WI38 (cell line): Measurements from ENCODE around the gene IGSF21.

Experiments
- H3K4me3 ChIP-seq: 2 replicates; pipeline ENCODE4 v1.5.1; 2011; ENCODE audit warnings: low read depth, mild to moderate bottlenecking, control low read depth, low read length
- TF ChIP-seq, protein P1 (sequence below): IDR thresholded peaks from 2 replicates; pipeline ENCODE4 v1.5.1; 2012; ENCODE audit warnings: low read depth, mild to moderate bottlenecking, control low read depth, low read length

The IGSF21 gene

DNA sequence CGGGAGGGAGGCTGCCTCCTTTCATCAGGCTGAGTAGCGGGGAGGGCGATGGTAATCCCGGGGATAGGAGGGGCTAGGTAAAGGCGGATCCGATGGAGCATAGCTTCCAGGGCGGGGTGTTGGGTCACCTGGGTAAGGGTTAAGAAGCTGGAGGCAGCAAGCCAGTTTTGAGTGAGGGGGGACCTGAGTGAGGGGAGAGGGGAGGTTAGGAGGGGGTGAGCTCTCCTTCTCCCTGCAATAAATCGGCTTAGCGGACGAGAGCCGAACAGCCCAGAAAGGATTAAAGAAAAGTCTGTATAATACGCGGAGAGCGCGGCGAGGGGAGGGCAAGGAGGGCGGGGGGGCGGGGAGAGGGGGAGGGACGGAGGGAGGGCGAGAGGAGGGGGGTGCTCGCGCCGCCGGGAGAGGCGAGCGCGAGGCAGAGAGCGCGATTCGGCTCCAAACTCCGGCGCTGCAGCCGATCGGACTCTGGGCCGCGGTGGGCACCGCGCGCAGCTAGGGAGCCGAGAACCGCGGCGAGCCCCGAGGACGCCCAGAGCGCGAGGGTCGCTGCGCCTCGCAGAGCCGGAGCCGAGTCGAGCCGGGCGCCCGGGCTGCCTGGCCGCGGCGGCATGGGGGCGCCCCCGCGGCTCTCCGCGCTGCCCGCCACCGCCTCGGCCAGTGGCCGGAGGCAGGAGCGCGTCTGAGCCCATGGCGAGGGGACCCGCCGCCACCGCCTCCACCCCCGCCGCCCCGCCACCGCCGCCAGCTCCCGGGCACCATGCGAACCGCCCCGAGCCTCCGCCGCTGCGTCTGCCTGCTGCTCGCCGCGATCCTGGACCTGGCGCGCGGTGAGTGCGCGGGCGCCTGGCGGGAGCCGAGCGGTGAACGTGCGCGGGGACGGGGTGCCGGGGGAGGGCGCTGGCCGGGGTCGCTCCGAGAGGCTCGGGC, at the start of gene IGSF21:
Gene IGSF21, plus strand, starts transcription at position 430 of the 930 bp plus-strand sequence. Its CDS starts 331 bp downstream, at position 761.
- H3K4me3 ChIP-seq: no peak within 1 kb of the TSS
- TF ChIP-seq, protein P1, sequence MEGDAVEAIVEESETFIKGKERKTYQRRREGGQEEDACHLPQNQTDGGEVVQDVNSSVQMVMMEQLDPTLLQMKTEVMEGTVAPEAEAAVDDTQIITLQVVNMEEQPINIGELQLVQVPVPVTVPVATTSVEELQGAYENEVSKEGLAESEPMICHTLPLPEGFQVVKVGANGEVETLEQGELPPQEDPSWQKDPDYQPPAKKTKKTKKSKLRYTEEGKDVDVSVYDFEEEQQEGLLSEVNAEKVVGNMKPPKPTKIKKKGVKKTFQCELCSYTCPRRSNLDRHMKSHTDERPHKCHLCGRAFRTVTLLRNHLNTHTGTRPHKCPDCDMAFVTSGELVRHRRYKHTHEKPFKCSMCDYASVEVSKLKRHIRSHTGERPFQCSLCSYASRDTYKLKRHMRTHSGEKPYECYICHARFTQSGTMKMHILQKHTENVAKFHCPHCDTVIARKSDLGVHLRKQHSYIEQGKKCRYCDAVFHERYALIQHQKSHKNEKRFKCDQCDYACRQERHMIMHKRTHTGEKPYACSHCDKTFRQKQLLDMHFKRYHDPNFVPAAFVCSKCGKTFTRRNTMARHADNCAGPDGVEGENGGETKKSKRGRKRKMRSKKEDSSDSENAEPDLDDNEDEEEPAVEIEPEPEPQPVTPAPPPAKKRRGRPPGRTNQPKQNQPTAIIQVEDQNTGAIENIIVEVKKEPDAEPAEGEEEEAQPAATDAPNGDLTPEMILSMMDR: no peak

DNA sequence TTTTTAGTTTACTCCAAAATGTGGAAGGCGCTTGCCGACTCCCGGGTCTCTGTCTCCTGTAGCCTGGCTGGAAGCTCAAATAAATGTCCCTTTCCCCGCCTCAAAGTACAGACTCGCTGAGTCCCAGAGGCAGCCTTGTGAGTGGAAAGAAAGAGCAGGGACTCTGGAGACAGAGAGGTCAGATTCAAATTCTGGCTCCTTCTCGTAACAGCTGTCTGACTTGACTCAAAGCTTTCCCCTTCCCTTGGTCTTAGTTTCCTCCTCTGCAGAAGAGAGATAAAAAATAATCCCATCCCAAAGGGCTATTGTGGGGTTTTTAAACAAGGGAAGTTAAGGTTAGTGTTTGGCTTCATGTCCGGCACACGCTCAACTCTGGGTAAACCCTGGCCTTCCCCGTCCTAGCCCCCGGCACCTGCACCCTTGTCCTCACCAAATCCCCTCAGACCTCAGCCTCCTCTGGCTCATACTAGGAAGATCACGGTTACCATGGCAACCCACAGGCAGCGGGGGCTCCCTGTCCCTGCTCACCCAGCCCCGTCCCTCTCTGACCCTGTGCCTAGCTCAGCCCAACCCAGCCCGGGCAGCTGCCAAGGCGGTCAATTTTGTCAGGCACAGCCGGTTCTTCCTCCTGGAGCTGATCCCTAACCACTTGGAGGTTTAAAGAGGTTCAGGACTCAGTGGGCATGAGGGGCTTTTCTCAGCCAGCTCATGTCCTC, 49.2 kb upstream of the IGSF21 start:
- TF ChIP-seq, protein P1: no peak

DNA sequence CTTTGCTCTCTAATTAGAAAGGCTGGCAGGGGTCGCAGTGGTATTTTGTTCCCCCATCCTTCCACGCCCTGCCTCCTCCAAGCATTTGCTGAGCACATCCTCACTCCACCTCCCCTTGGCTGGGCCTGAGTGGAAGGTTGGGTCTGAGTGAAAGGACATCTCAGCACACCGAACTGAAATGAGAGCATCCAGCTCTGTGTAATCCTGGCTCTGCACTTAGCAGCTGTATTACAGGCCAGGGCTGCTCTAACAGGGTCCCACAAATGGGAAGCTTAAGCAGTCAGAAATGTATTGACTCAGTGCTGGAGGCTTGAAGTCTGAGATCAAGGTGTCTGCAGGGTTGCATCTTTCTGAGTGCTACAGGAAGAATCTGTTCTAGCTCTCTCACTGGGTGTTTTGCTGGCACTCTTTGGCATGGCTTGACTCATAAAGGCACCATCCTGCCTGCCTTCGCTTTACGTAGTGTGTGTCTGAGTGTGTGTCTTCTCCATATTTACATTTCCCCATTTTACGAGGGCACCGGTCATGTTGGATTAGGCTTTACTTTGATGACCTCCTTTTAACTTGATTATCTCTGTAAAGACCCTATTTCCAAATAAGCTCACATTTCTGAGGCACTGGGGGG, 48.5 kb upstream of the IGSF21 start:
- TF ChIP-seq, protein P1: no peak
- H3K4me3 ChIP-seq: no peak overlapping the region

More for the DNA sequence above, 49.2 kb upstream of the IGSF21 start:
- no peak overlapping the region for H3K4me3 ChIP-seq

DNA sequence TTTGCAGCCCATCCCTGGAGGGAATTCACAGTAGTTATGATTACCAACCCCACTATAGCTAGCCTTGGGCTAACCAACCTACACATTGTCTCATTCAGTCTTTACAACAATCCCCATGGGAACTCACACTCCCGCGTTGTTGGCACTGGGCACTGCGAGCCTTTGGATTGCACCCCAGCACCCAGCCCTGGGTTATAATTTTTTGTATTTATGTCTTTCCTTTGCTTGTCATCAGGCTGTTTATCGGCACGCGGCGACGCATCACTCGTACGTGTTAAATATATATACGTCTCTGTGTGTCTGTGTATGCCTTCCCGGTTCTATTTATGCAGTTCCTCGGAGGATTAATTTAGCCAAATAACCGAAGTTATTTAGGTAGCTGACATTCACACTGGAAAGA, 47.2 kb upstream of the IGSF21 start:
- no peak overlapping the region for H3K4me3 ChIP-seq
- TF ChIP-seq, protein P1: no peak

DNA sequence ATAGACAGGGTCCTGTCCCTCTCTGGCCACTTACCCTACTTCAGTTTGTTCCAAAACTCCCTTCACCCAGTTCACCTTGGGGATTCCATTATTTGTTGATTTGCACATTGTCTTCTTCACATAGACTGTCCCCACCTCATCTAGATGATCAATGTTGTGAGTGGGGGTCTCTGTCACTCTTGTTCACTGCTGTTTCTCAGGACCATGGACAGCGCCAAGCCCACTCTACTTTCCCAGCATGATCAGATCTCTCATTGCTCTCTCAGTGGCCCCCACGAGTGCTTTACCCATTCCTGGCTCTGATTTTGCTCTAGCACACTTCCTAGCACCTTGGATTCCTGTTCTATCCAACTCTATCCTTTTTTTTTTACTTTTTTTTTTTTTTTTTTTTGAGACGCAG, 45.4 kb upstream of the IGSF21 start:
- TF ChIP-seq, protein P1: no peak
- no peak overlapping the region for H3K4me3 ChIP-seq

DNA sequence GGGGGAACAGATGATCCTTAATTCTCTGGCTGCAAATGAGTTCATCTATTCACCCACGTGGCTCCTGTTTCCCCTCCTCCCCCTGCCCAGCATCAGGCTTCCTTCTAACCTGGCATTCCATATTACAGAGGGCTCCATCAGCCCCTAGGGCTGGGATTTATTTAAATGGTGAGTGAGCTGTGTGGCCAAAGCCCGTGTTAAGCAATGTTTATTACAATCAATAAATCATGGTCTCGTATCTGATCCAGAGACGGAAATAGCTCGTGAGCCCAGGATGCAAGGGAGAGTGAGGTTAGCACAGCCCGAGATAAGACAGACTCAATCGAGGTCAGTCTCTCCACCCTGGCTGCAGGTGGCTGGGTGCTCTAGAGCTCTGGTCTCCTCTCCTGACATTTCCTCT, 43.1 kb upstream of the IGSF21 start:
- TF ChIP-seq, protein P1: no peak
- H3K4me3 ChIP-seq: no peak overlapping the region
